Measurements from ENCODE around the gene CPXM1. TPM values are rescaled to one million over a fixed set of nuclear protein-coding genes. Genes with fewer than 3 reads are reported as not detected.

CPXM1 gene
- total and polyA plus RNA-seq, 9 of the 15 experiments (the other 6 are each of a cell fraction or from before 2014, with no cell fraction given), result 0.04 to 1.1 (median 0.37) TPM; not detected in 2

GRCh38 chr20:2799271-2799670 lies 1.2 kb downstream of the CPXM1 start (continued):
- TF ChIP-seq TBL1XR1 (IDR thresholded peaks at IDR 0.05; ENCODE audit: low read length in 2 of 2) (no peak), ZNF408 (CRISPR knock-in tag; IDR thresholded peaks at IDR 0.05; ENCODE audit: low read depth) (no peak), PREB (CRISPR knock-in tag; IDR thresholded peaks at IDR 0.05) (no peak), IRF2 (CRISPR knock-in tag; IDR thresholded peaks at IDR 0.05) (no peak), HMG20A (CRISPR knock-in tag; conservative IDR thresholded peaks at IDR 0.05) (no peak), ATF4 (CRISPR knock-in tag; IDR thresholded peaks at IDR 0.05) (no peak), PKNOX1 (IDR thresholded peaks at IDR 0.05) (no peak)

GRCh38 chr20:2798814-2799213 lies 1.6 kb downstream of the CPXM1 start:
- POLR2A ChIA-PET, result interaction anchor here (0.6 kb wide), 1 partner anchor 74 kb away, joined by 3 read pairs; no protein-coding TSS in a partner anchor
- no peak overlapping the region for H2AFZ ChIP-seq (ENCODE audit: low read depth, low read length)
- CTCF ChIA-PET (ENCODE audit: low intra/inter-chr PET ratio), result no interaction called here
- ATAC-seq (peak; percentile 53), FAIRE-seq (no peak), DNase-seq (ENCODE audit: extremely low read depth in 1 of 4, low spot score in 3 of 4) (peak in 1 of 4 experiments; percentile 28)
- in situ Hi-C loops (cut with MboI), result no loop called here
- H3K4me3 ChIP-seq, result no peak overlapping the region
- no peak overlapping the region for H3K9ac ChIP-seq (ENCODE audit: insufficient read depth in 1 of 2, low read depth in 2 of 2, low read length in 2 of 2)
- H3K27ac ChIP-seq (ENCODE audit: extremely low read depth, low read depth, low read length), result no peak overlapping the region
- peaks cover 4 to 34% of the 10 kb centered on the region in 2 experiments; a peak in 4 of 5 replicates for H3K4me1 ChIP-seq (replicated peaks in 1 of 2; ENCODE audit: control insufficient read depth in 2 of 2, insufficient read depth in 2 of 2, low read length in 2 of 2)
- no peaks in the 10 kb centered on the region for H3K9me1 ChIP-seq (ENCODE audit: control insufficient read depth, insufficient read depth, low read length)
- no peaks in the 10 kb centered on the region for H3K9me3 ChIP-seq (replicated peaks; ENCODE audit: control insufficient read depth, insufficient read depth, low read depth, low read length)
- intact Hi-C loops (cut with micrococcal nuclease), result no loop called here
- WGBS (ENCODE audit: insufficient coverage, low coverage, missing lambda C conversion rate), result 23% methylated on average over 5 of the region's 6 CpGs
- H3K27me3 ChIP-seq (ENCODE audit: control insufficient read depth in 2 of 2, insufficient read depth in 2 of 2, low read length in 2 of 2), result peaks cover 11 to 53% of the 10 kb centered on the region in 2 experiments; a peak in 4 of 5 replicates
- BruUV-seq (replicated peaks), result no TSS peak
- no peaks in the 10 kb centered on the region for H3K36me3 ChIP-seq (ENCODE audit: control insufficient read depth, insufficient read depth, low read length)
- H3K79me2 ChIP-seq (ENCODE audit: control insufficient read depth, insufficient read depth, low read length), result no peaks in the 10 kb centered on the region
- peaks cover 12% of the 10 kb centered on the region; the same call in 1 of the 2 replicates for H4K20me1 ChIP-seq (replicated peaks; ENCODE audit: control insufficient read depth, insufficient read depth, low read length)
- H3K4me2 ChIP-seq (ENCODE audit: insufficient read depth, low read length), result no peak overlapping the region
- TF ChIP-seq MED1 (CRISPR knock-in tag; IDR thresholded peaks at IDR 0.05; ENCODE audit: borderline replicate concordance) (no peak), CGGBP1 (CRISPR knock-in tag; IDR thresholded peaks at IDR 0.05) (no peak), NFE2L1 (tag; IDR thresholded peaks at IDR 0.05; ENCODE audit: borderline replicate concordance, low read depth) (no peak), ZFPM2 (CRISPR knock-in tag; IDR thresholded peaks at IDR 0.05) (no peak), ZNF57 (CRISPR knock-in tag; IDR thresholded peaks at IDR 0.05) (no peak), POLR2AphosphoS2 (IDR thresholded peaks at IDR 0.05; ENCODE audit: low read length) (no peak), NCOA4 (IDR thresholded peaks at IDR 0.05; ENCODE audit: partially characterized antibody) (no peak)

All from K562 (cell line).